Pancreas (tissue), 10 donors: Measurements from ENCODE around the gene MYH10. TPM values are rescaled to one million over a fixed set of nuclear protein-coding genes. Genes with fewer than 3 reads are reported as not detected.

Experiments used
- ATAC-seq, 4 donors: fragments of 200-7000 bp; cut with Tn5 transposase; one replicate each; pipeline versions ENCODE4 v1.8.0 to v1.9.1; 2020; ENCODE audit warnings: mild to moderate bottlenecking in 4 of 4, moderate library complexity in 4 of 4
- DNase-seq, 6 donors: peaks; one replicate each; pipeline ENCODE4 v3.0.0-alpha.2; 2020
- FAIRE-seq: peaks from 2 replicates; lab custom pipeline; 2012; peaks lifted over from hg19 to GRCh38; lab: Jason Lieb, UNC
- H3K27ac ChIP-seq, 4 donors: fragments of 200-600 bp; sonication (generic); 1 replicate in 3 of 4; 2 replicates in 1 of 4; pipeline versions ENCODE4 v1.5.0 to v1.8.0; 2020
- H3K27me3 ChIP-seq, 4 donors: fragments of 200-600 bp; one replicate each; pipeline ENCODE4 v1.8.0; 2021
- H3K36me3 ChIP-seq, 3 donors: fragments of 200-600 bp; sonication (generic) in 1 of 3; one replicate each; pipeline versions ENCODE4 v1.5.0 to v1.8.0; 2020 to 2021
- H3K4me1 ChIP-seq, 3 donors: fragments of 200-600 bp; one replicate each; pipeline ENCODE4 v1.8.0; 2021
- H3K4me3 ChIP-seq, 4 donors: fragments of 200-600 bp; sonication (generic) in 2 of 4; one replicate each; pipeline versions ENCODE4 v1.5.0 to v1.8.0; 2020 to 2021
- H3K9me3 ChIP-seq, 4 donors: fragments of 200-600 bp; one replicate each; pipeline ENCODE4 v1.8.0; 2021
- CTCF ChIP-seq, 4 donors: fragments of 200-600 bp; sonication (generic) in 3 of 4; IDR thresholded peaks; one replicate each; pipeline versions ENCODE4 v1.5.0 to v1.8.0; 2021; ENCODE audit warnings: antibody characterized with exemption in 4 of 4
- WGBS, 2 donors: extraction: QIAGEN DNeasy Blood & Tissue Kit; methylation state at CpG; one replicate each; pipeline ENCODE4 v1.1.7; 2013; 5-methylcytosine and 5-hydroxymethylcytosine counted together
- intact Hi-C, 3 donors: fragments of 100-400 bp; cut with DNase I; formaldehyde crosslinking; loops; one replicate each; pipeline versions ENCODE4 v1.11.1 to v1.14.2; 2022
- polyA plus RNA-seq, 2 donors: library from polyadenylated mRNA; stranded (reverse); fragments of 200-250 nt; gene quantifications; one replicate each; pipeline ENCODE4 v1.2.3, GENCODE V29; 2013
- total RNA-seq, 6 donors: library from RNA; stranded (reverse); fragmentation: NEBNext Ultra II Directional in 4 of 6; extraction: Animal tissue kit (Norgen Biotek cat#: 25700) in 4 of 6; gene quantifications; one replicate each; pipeline versions ENCODE4 v1.2.1 to v1.2.4, GENCODE V29; 2021 to 2023
- donor health status: healthy with polysubstance abuse.
- donor health status: DM: no; HTN: no; CAD: no; lungs with moderate emphysema.
- donor health status: DM: no; HTN: no; CAD: no.
- donor health status: control.
- donor health status: control.
- donor health status: Bipolar disorder and iron deficiency.
- donor health status: DM: yes; HTN: yes; CAD: no.
- donor health status: DM: no; HTN: no; CAD: no.
- donor health status: DM: no; HTN: no; CAD: no.
- donor health status: DM: yes; HTN: yes; CAD: no.

MYH10 gene
- total and polyA plus RNA-seq, 8 donors = 4.6 to 28.0 (median 11.3) TPM

- intact Hi-C loops = no loop called here
- Histone ChIP-seq H3K36me3 (no peaks in the 10 kb centered on the region), H3K27ac (no peak overlapping the region), H3K4me1 (peaks cover 0 to 5% (median 0%) of the 10 kb centered on the region in 3 donors), H3K4me3 (no peak overlapping the region), H3K9me3 (no peaks in the 10 kb centered on the region), H3K27me3 (no peaks in the 10 kb centered on the region)
- no peak for TF ChIP-seq CTCF (IDR thresholded peaks at IDR 0.05)
- FAIRE-seq (no peak), DNase-seq (no peak), ATAC-seq (no peak)
- WGBS, 2 donors = 90 to 97% methylated on average over 1 of the region's 1 CpG
Observed at GRCh38 chr17:8593830-8594229, 36.7 kb downstream of the MYH10 start.

DNA sequence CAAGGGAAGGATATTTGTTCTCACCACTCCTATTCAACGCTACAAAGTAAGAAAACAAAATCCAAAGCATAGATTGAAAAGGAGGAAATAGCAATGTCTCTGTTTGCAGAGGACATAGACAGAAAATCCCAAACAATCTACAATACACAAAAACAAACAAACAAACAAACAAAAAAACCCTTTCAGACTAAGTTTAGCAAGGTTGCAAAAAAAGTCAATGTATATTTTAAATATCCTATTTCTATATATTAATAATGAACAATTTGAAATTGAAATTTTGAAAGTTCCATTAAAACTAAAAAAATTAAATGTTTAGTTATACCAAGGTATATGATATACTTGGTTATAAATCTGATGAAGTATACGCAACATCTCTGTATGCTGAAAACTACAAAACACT is 37.2 kb downstream of the MYH10 start:
- 96 to 97% methylated on average over 2 of the region's 2 CpGs for WGBS, 2 donors
- no peak for FAIRE-seq
- intact Hi-C loops = no loop called here

GRCh38 chr17:8588877-8589554 is 41.5 kb downstream of the MYH10 start:
- TF ChIP-seq CTCF (IDR thresholded peaks at IDR 0.05) = no peak
- no peak for DNase-seq
- H3K9me3 ChIP-seq = no peaks in the 10 kb centered on the region
- H3K27me3 ChIP-seq = no peaks in the 10 kb centered on the region
- H3K27ac ChIP-seq = no peak overlapping the region
- FAIRE-seq = no peak
- H3K4me1 ChIP-seq = peaks cover 0 to 5% (median 0%) of the 10 kb centered on the region in 3 donors
- intact Hi-C loops = no loop called here
- no peak overlapping the region for H3K4me3 ChIP-seq
- WGBS, 2 donors = 44 to 50% methylated on average over 8 of the region's 8 CpGs
- ATAC-seq = peak in 1 of 4 donors; percentile 80
- H3K36me3 ChIP-seq = no peaks in the 10 kb centered on the region

More for the DNA sequence above, 37.2 kb downstream of the MYH10 start:
- DNase-seq (no peak), ATAC-seq (no peak)
- TF ChIP-seq CTCF (IDR thresholded peaks at IDR 0.05) = no peak
- H3K27me3 ChIP-seq = no peaks in the 10 kb centered on the region
- peaks cover 0 to 5% (median 0%) of the 10 kb centered on the region in 3 donors for H3K4me1 ChIP-seq
- no peaks in the 10 kb centered on the region for H3K9me3 ChIP-seq
- H3K36me3 ChIP-seq = no peaks in the 10 kb centered on the region
- no peak overlapping the region for H3K27ac ChIP-seq
- H3K4me3 ChIP-seq = no peak overlapping the region

- Histone ChIP-seq H3K9me3 (no peaks in the 10 kb centered on the region), H3K4me1 (no peaks in the 10 kb centered on the region), H3K27me3 (no peaks in the 10 kb centered on the region), H3K36me3 (no peaks in the 10 kb centered on the region), H3K4me3 (no peak overlapping the region), H3K27ac (no peak overlapping the region)
- DNase-seq = no peak
- intact Hi-C loops = no loop called here
- FAIRE-seq = no peak
- ATAC-seq = no peak
- no peak for TF ChIP-seq CTCF (IDR thresholded peaks at IDR 0.05)
- WGBS, 2 donors = 81 to 91% methylated on average over 4 of the region's 4 CpGs
Observed at GRCh38 chr17:8586766-8587165, 43.8 kb downstream of the MYH10 start.

- no peak for DNase-seq
- Histone ChIP-seq H3K4me3 (no peak overlapping the region), H3K9me3 (no peaks in the 10 kb centered on the region), H3K27ac (no peak overlapping the region), H3K4me1 (no peaks in the 10 kb centered on the region), H3K27me3 (no peaks in the 10 kb centered on the region), H3K36me3 (no peaks in the 10 kb centered on the region)
- no peak for ATAC-seq
- no peak for TF ChIP-seq CTCF (IDR thresholded peaks at IDR 0.05)
- 70 to 76% methylated on average over 1 of the region's 1 CpG for WGBS, 2 donors
- intact Hi-C loops = no loop called here
- FAIRE-seq = no peak
Observed at GRCh38 chr17:8585911-8586310, 44.6 kb downstream of the MYH10 start.
